RWPE1 (cell line): Measurements from ENCODE around the gene CLCN4.

ENCODE experiments used
- CTCF ChIA-PET: fragments of 350-600 bp; sonication (Branson Sonifier 250); formaldehyde crosslinking; extraction: SDS; loops from one replicate; lab custom pipeline; 2021; lab: Yijun Ruan, JAX
- POLR2A ChIA-PET: fragments of 400-600 bp; formaldehyde crosslinking; extraction: SDS; loops from one replicate; lab custom pipeline; 2020; ENCODE audit warnings: antibody characterized with exemption; ENCODE audit not compliant: low non-redundant PET; lab: Yijun Ruan, JAX
- DNase-seq: peaks from one replicate; pipeline ENCODE4 v3.0.0; 2012; ENCODE audit warnings: low spot score
- H3K27ac ChIP-seq: fragments of 450-650 bp; 2 replicates; pipeline ENCODE4 v1.5.1; 2017
- CTCF ChIP-seq: fragments of 450-650 bp; conservative IDR thresholded peaks from 2 replicates; pipeline ENCODE4 v1.5.1; 2017; ENCODE audit warnings: low read depth, mild to moderate bottlenecking

The CLCN4 gene

GRCh38 chrX:10146346-10146745 is 10.4 kb upstream of the CLCN4 start:
- no peak for TF ChIP-seq CTCF
- ChIA-PET POLR2A (no interaction called here), CTCF (no interaction called here)
- H3K27ac ChIP-seq, result no peak overlapping the region
- DNase-seq, result no peak

- ChIA-PET POLR2A (no interaction called here), CTCF (no interaction called here)
- H3K27ac ChIP-seq, result no peak overlapping the region
- no peak for DNase-seq
- TF ChIP-seq CTCF, result no peak
These were observed 4.7 kb upstream of the CLCN4 start for GRCh38 chrX:10152086-10152485.

- POLR2A ChIA-PET, result no interaction called here
These were observed 1.6 kb upstream of the CLCN4 start for GRCh38 chrX:10155137-10155536.

GRCh38 chrX:10157032-10157341 is 212 bp downstream of the CLCN4 start:
- no peak for TF ChIP-seq CTCF
- CTCF ChIA-PET, result no interaction called here
- POLR2A ChIA-PET, result no interaction called here
- DNase-seq, result no peak
- H3K27ac ChIP-seq, result no peak overlapping the region

More at GRCh38 chrX:10155137-10155536, 1.6 kb upstream of the CLCN4 start:
- no peak for DNase-seq
- CTCF ChIA-PET, result no interaction called here
- H3K27ac ChIP-seq, result no peak overlapping the region
- no peak for TF ChIP-seq CTCF

GRCh38 chrX:10157543-10157942 is 768 bp downstream of the CLCN4 start:
- POLR2A ChIA-PET, result no interaction called here
- DNase-seq, result no peak
- CTCF ChIA-PET, result no interaction called here
- H3K27ac ChIP-seq, result no peak overlapping the region
- no peak for TF ChIP-seq CTCF

- ChIA-PET CTCF (no interaction called here), POLR2A (no interaction called here)
- DNase-seq, result no peak
- H3K27ac ChIP-seq, result no peak overlapping the region
- no peak for TF ChIP-seq CTCF
These were observed 1.7 kb downstream of the CLCN4 start for GRCh38 chrX:10158279-10159144.
